ENCODE results near the gene MAPK6.

DNA sequence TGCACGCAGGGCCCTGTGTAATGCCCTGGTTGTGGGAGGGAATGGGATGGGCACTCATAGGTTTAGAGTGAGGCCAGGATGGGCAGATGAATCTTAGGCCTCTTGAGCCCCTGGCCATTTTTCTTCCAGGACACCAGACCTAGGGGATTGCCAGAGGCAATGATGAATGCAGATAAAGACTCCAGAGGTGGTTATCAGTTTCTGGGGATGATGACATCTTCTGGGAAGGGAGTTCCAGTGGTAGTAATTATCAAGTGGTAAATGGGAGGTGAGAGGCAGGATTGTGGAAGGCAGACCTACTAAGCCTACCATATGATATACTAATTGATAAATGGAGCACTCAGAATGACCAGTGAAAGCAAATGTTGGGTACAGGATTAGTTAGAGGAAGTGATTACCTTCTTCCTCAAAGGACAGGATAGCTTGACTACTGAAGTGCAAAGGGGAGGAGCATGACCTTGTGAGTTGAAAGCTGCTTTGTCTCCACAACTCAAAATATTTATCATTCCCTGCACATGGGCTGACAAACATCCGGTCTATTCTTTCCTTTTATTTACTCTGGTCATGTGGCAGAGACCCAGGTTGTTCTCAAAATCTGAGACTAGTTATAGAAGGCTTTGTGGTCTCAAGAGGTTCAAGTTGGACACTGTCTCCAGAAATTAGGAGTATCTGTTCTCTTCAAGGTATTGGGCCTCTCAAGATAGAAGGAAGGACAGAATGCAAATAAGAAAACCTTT, 10.2 kb upstream of the MAPK6 start:
- no peak for TF ChIP-seq POLR2AphosphoS5 (IDR thresholded peaks at IDR 0.05; ENCODE audit: low read depth, low read length)
- TF ChIP-seq EZH2 (IDR thresholded peaks at IDR 0.05; ENCODE audit: low read depth, low read length, severe bottlenecking): no peak
- no peak for TF ChIP-seq JUN (IDR thresholded peaks at IDR 0.05; ENCODE audit: low read depth, low read length)
- TF ChIP-seq SAP30 (IDR thresholded peaks at IDR 0.05; ENCODE audit: insufficient read depth, insufficient replicate concordance, low read length): no peak
- TF ChIP-seq, protein P1, sequence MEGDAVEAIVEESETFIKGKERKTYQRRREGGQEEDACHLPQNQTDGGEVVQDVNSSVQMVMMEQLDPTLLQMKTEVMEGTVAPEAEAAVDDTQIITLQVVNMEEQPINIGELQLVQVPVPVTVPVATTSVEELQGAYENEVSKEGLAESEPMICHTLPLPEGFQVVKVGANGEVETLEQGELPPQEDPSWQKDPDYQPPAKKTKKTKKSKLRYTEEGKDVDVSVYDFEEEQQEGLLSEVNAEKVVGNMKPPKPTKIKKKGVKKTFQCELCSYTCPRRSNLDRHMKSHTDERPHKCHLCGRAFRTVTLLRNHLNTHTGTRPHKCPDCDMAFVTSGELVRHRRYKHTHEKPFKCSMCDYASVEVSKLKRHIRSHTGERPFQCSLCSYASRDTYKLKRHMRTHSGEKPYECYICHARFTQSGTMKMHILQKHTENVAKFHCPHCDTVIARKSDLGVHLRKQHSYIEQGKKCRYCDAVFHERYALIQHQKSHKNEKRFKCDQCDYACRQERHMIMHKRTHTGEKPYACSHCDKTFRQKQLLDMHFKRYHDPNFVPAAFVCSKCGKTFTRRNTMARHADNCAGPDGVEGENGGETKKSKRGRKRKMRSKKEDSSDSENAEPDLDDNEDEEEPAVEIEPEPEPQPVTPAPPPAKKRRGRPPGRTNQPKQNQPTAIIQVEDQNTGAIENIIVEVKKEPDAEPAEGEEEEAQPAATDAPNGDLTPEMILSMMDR (IDR thresholded peaks at IDR 0.05; ENCODE audit: control extremely low read depth in 1 of 3, insufficient read depth in 1 of 3, low read depth in 1 of 3, low read length in 3 of 3): no peak
- no peak for TF ChIP-seq CREB1 (IDR thresholded peaks at IDR 0.05)
- TF ChIP-seq, protein P2, sequence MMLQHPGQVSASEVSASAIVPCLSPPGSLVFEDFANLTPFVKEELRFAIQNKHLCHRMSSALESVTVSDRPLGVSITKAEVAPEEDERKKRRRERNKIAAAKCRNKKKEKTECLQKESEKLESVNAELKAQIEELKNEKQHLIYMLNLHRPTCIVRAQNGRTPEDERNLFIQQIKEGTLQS (IDR thresholded peaks at IDR 0.05; ENCODE audit: insufficient read depth, low read depth, low read length): no peak
- TF ChIP-seq, protein P3, sequence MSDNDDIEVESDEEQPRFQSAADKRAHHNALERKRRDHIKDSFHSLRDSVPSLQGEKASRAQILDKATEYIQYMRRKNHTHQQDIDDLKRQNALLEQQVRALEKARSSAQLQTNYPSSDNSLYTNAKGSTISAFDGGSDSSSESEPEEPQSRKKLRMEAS (IDR thresholded peaks at IDR 0.05): no peak
- no peak for TF ChIP-seq MAFK (IDR thresholded peaks at IDR 0.05; ENCODE audit: low read depth, low read length)
- no peak for TF ChIP-seq SP1 (IDR thresholded peaks at IDR 0.05; ENCODE audit: low read depth, low read length)
- TF ChIP-seq POLR2A (IDR thresholded peaks at IDR 0.05; ENCODE audit: control extremely low read depth in 1 of 2, low read depth in 2 of 2, low read length in 2 of 2): no peak
- TF ChIP-seq TCF12 (IDR thresholded peaks at IDR 0.05; ENCODE audit: low read depth, low read length): no peak
- no peak for TF ChIP-seq ZNF274 (IDR thresholded peaks at IDR 0.05; ENCODE audit: borderline replicate concordance, extremely low read depth, low read length)
- TF ChIP-seq CHD1 (IDR thresholded peaks at IDR 0.05; ENCODE audit: low read depth, low read length): no peak

Data from H1 (cell line).